Endodermal cell (in vitro differentiated cells): ENCODE data around the gene NOC4L. TPM values are rescaled to one million over a fixed set of nuclear protein-coding genes. Genes with fewer than 3 reads are reported as not detected.

Source experiments
- DNase-seq: peaks from one replicate; pipeline ENCODE4 v3.0.0-alpha.2; 2017
- H3K27ac ChIP-seq: 2 replicates; pipeline ENCODE4 v1.5.1; 2013; ENCODE audit warnings: mild to moderate bottlenecking, low read depth, low read length, moderate library complexity
- H3K27me3 ChIP-seq: 2 replicates; pipeline ENCODE4 v1.6.1; 2013; ENCODE audit warnings: mild to moderate bottlenecking, low read length, moderate library complexity; ENCODE audit not compliant: insufficient read depth, control insufficient read depth, poor library complexity, severe bottlenecking
- H3K36me3 ChIP-seq: 2 replicates; pipeline ENCODE4 v1.7.0; 2013; ENCODE audit warnings: mild to moderate bottlenecking, low read length, moderate library complexity; ENCODE audit not compliant: control insufficient read depth, insufficient read depth
- H3K4me1 ChIP-seq: one replicate; pipeline ENCODE4 v1.7.0; 2013; ENCODE audit warnings: low read length; ENCODE audit not compliant: control insufficient read depth, insufficient read depth
- H3K4me3 ChIP-seq: 2 replicates; pipeline ENCODE4 v1.5.1; 2013; ENCODE audit warnings: mild to moderate bottlenecking, low read length, moderate library complexity
- H3K9ac ChIP-seq: 2 replicates; pipeline ENCODE4 v1.6.1; 2013; ENCODE audit warnings: mild to moderate bottlenecking, low read length, moderate library complexity; ENCODE audit not compliant: poor library complexity, severe bottlenecking; ENCODE audit errors: extremely low read depth
- H3K9me3 ChIP-seq: 2 replicates; pipeline ENCODE4 v1.6.1; 2013; ENCODE audit warnings: mild to moderate bottlenecking, low read length, moderate library complexity; ENCODE audit not compliant: control insufficient read depth
- H3K27ac Mint-ChIP-seq: 2 replicates; pipeline ENCODE4 v1.8.0; 2020; ENCODE audit warnings: mixed read lengths
- H3K27me3 Mint-ChIP-seq: 2 replicates; pipeline ENCODE4 v1.8.0; 2021; ENCODE audit warnings: mild to moderate bottlenecking, mixed read lengths; ENCODE audit not compliant: insufficient read depth
- H3K36me3 Mint-ChIP-seq: 2 replicates; pipeline ENCODE4 v1.8.0; 2020; ENCODE audit warnings: low read depth, mixed read lengths
- H3K4me1 Mint-ChIP-seq: 2 replicates; pipeline ENCODE4 v1.8.0; 2020; ENCODE audit warnings: mixed read lengths
- H3K4me3 Mint-ChIP-seq: 2 replicates; pipeline ENCODE4 v1.8.0; 2020; ENCODE audit warnings: mild to moderate bottlenecking, moderate library complexity, mixed read lengths
- H3K9me3 Mint-ChIP-seq: 2 replicates; pipeline ENCODE4 v1.8.0; 2020; ENCODE audit warnings: mild to moderate bottlenecking, mixed read lengths
- WGBS, 2 experiments: methylation state at CpG; one replicate each; pipeline versions ENCODE4 v1.1.5 to v1.1.7; 2013; ENCODE audit warnings: missing lambda C conversion rate in 2 of 2, mixed read lengths in 1 of 2; ENCODE audit not compliant: insufficient coverage in 1 of 2, insufficient read length in 1 of 2; 5-methylcytosine and 5-hydroxymethylcytosine counted together
- total RNA-seq, 2 donors: library from RNA; stranded (reverse); fragmentation: NEBNext Ultra II Directional in 1 of 2; extraction: Animal tissue kit (Norgen Biotek cat#: 25700) in 1 of 2; gene quantifications; 2 replicates in 1 of 2; 3 replicates in 1 of 2; pipeline ENCODE4 v1.2.1, GENCODE V29; 2021
- TF ChIP-seq, protein P1 (sequence below): fragments of 200-600 bp; sonication (generic); conservative IDR thresholded peaks from 2 replicates; pipeline ENCODE4 v1.5.0; 2021; ENCODE audit warnings: antibody characterized with exemption, mild to moderate bottlenecking

NOC4L gene
- total RNA-seq, 2 donors from 2014 or later, result 22.7 to 32.7 TPM

DNA sequence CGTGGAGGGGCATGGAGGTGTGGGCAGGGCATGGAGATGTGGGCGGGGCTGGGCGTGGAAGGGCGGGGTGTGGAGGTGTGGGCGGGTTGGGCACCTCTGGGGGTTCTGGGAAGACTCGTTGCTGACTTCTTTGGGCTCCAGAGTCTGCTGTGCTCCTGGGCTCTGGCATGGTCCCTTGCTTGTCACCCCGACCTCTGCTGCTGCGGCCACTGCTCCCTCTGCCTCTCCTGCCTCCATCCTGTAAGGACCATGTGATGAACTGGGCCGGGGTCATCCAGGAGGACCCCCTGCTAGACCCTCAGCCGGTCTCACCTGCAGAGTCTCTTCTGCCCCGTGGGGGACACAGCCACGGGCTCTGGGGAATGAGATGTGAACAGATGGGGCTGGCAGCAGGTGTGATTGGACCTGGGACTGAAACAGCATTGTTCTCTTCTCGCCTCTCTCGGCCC, 15.3 kb downstream of the NOC4L start:
- no peak overlapping the region for H3K9ac ChIP-seq
- Mint-ChIP-seq H3K27ac (no peak overlapping the region), H3K4me1 (no peaks in the 10 kb centered on the region), H3K27me3 (peaks cover 19% of the 10 kb centered on the region), H3K36me3 (no peaks in the 10 kb centered on the region), H3K4me3 (no peak overlapping the region), H3K9me3 (no peaks in the 10 kb centered on the region)
- DNase-seq, result no peak
- peaks cover 27% of the 10 kb centered on the region for H3K9me3 ChIP-seq
- H3K36me3 ChIP-seq, result peaks cover 25% of the 10 kb centered on the region
- WGBS, 2 experiments, result 89 to 94% methylated on average over 5 to 14 of the region's 14 CpGs
- H3K27me3 ChIP-seq, result no peaks in the 10 kb centered on the region
- H3K27ac ChIP-seq, result no peak overlapping the region
- H3K4me3 ChIP-seq, result no peak overlapping the region
- no peaks in the 10 kb centered on the region for H3K4me1 ChIP-seq
- TF ChIP-seq, protein P1, sequence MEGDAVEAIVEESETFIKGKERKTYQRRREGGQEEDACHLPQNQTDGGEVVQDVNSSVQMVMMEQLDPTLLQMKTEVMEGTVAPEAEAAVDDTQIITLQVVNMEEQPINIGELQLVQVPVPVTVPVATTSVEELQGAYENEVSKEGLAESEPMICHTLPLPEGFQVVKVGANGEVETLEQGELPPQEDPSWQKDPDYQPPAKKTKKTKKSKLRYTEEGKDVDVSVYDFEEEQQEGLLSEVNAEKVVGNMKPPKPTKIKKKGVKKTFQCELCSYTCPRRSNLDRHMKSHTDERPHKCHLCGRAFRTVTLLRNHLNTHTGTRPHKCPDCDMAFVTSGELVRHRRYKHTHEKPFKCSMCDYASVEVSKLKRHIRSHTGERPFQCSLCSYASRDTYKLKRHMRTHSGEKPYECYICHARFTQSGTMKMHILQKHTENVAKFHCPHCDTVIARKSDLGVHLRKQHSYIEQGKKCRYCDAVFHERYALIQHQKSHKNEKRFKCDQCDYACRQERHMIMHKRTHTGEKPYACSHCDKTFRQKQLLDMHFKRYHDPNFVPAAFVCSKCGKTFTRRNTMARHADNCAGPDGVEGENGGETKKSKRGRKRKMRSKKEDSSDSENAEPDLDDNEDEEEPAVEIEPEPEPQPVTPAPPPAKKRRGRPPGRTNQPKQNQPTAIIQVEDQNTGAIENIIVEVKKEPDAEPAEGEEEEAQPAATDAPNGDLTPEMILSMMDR, result no peak

DNA sequence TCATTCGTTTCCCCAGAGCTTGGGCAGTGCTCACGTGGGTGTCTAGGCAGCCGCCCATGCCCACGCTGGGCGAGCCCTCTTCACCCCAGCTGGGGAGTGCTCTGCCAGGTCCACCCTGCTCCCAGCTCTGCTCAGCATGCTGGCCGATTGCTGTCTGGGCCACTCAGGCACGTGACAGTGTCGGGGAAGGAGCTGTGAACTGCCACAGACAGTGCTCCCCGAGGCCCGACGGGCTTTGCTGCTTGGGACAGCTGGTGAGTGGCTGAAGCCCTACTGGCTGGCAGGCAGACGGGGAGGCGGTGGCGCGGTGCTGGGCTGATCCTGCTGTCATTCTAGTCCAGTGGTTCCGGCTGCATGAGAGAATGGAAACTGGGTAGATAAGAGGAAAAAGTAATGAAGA, 15.8 kb downstream of the NOC4L start:
- TF ChIP-seq, protein P1, result no peak
- Histone ChIP-seq H3K9me3 (peaks cover 27% of the 10 kb centered on the region), H3K27ac (no peak overlapping the region), H3K36me3 (peaks cover 25% of the 10 kb centered on the region), H3K27me3 (no peaks in the 10 kb centered on the region), H3K4me3 (no peak overlapping the region), H3K4me1 (no peaks in the 10 kb centered on the region), H3K9ac (no peak overlapping the region)
- Mint-ChIP-seq H3K27ac (no peak overlapping the region), H3K27me3 (peaks cover 19% of the 10 kb centered on the region), H3K4me3 (no peak overlapping the region), H3K4me1 (no peaks in the 10 kb centered on the region), H3K9me3 (no peaks in the 10 kb centered on the region), H3K36me3 (no peaks in the 10 kb centered on the region)
- 80 to 89% methylated on average over 4 to 16 of the region's 16 CpGs for WGBS, 2 experiments
- DNase-seq, result no peak

DNA sequence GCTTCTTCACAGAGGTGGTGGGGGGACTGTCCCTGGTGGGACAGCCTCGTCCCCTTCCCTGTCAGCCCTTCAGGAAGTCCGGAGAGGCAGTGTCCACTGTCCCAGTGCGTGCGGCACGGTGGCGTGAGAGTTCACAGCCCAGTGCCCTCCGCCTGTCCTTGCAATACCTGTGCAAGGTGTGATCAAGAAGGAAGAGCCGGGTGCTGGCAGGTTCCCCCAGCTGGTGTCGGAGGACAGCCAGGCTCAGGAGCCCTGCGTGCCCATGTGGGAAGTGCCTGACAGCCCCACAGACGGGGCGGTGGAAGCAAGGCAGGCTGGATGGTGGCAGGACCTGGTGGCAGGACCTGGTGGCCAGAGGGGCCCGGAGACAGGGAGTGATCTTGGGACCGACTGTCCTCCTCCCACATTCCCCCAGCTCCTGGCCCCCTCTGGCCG, 16.4 kb downstream of the NOC4L start:
- Mint-ChIP-seq H3K9me3 (no peaks in the 10 kb centered on the region), H3K36me3 (no peaks in the 10 kb centered on the region), H3K27me3 (peaks cover 19% of the 10 kb centered on the region), H3K4me1 (no peaks in the 10 kb centered on the region), H3K27ac (no peak overlapping the region), H3K4me3 (no peak overlapping the region)
- Histone ChIP-seq H3K9ac (no peak overlapping the region), H3K27ac (no peak overlapping the region), H3K4me3 (no peak overlapping the region), H3K27me3 (no peaks in the 10 kb centered on the region), H3K36me3 (peaks cover 25% of the 10 kb centered on the region), H3K4me1 (no peaks in the 10 kb centered on the region), H3K9me3 (peaks cover 27% of the 10 kb centered on the region)
- WGBS, 2 experiments, result 89% methylated on average over 9 to 15 of the region's 15 CpGs
- TF ChIP-seq, protein P1, result no peak
- no peak for DNase-seq
